ENCODE data around the gene TMEM11.
A peak's percentile ranks its signal among the peaks of the same experiment; 100 is the strongest.

The TMEM11 gene

GRCh38 chr17:21239680-21240368 lies 25.9 kb upstream of the TMEM11 start:
- H3K27me3 ChIP-seq (replicated peaks), result no peaks in the 10 kb centered on the region
- no peak overlapping the region for H3K4me3 ChIP-seq (ENCODE audit: low read depth, low read length)
- no peaks in the 10 kb centered on the region for H3K36me3 ChIP-seq (replicated peaks)
- no peak overlapping the region for H3K27ac ChIP-seq
- peak; percentile 15 for DNase-seq
- TF ChIP-seq CTCF (IDR thresholded peaks at IDR 0.05; ENCODE audit: low read depth, low read length, missing control alignments), result peak; percentile 67
- in situ Hi-C loops (cut with HindIII; ENCODE audit: low pct_ligation_motif_present, low sequenced_read_pairs), result no loop called here

GRCh38 chr17:21235921-21236320 lies 22.0 kb upstream of the TMEM11 start:
- DNase-seq, result no peak
- no peaks in the 10 kb centered on the region for H3K36me3 ChIP-seq (replicated peaks)
- no peak overlapping the region for H3K4me3 ChIP-seq (ENCODE audit: low read depth, low read length)
- in situ Hi-C loops (cut with HindIII; ENCODE audit: low pct_ligation_motif_present, low sequenced_read_pairs), result no loop called here
- H3K27me3 ChIP-seq (replicated peaks), result no peaks in the 10 kb centered on the region
- H3K27ac ChIP-seq, result no peak overlapping the region
- no peak for TF ChIP-seq CTCF (IDR thresholded peaks at IDR 0.05; ENCODE audit: low read depth, low read length, missing control alignments)

GRCh38 chr17:21233581-21234347 lies 19.8 kb upstream of the TMEM11 start:
- in situ Hi-C loops (cut with HindIII; ENCODE audit: low pct_ligation_motif_present, low sequenced_read_pairs), result no loop called here
- no peak overlapping the region for H3K27ac ChIP-seq
- DNase-seq, result no peak
- no peaks in the 10 kb centered on the region for H3K27me3 ChIP-seq (replicated peaks)
- no peak overlapping the region for H3K4me3 ChIP-seq (ENCODE audit: low read depth, low read length)
- H3K36me3 ChIP-seq (replicated peaks), result no peaks in the 10 kb centered on the region
- peak; percentile 1 for TF ChIP-seq CTCF (IDR thresholded peaks at IDR 0.05; ENCODE audit: low read depth, low read length, missing control alignments)

GRCh38 chr17:21232033-21232749 lies 18.2 kb upstream of the TMEM11 start:
- in situ Hi-C loops (cut with HindIII; ENCODE audit: low pct_ligation_motif_present, low sequenced_read_pairs), result no loop called here
- TF ChIP-seq CTCF (IDR thresholded peaks at IDR 0.05; ENCODE audit: low read depth, low read length, missing control alignments), result no peak
- H3K4me3 ChIP-seq (ENCODE audit: low read depth, low read length), result no peak overlapping the region
- H3K27me3 ChIP-seq (replicated peaks), result no peaks in the 10 kb centered on the region
- no peaks in the 10 kb centered on the region for H3K36me3 ChIP-seq (replicated peaks)
- H3K27ac ChIP-seq, result no peak overlapping the region
- no peak for DNase-seq

- H3K27ac ChIP-seq, result no peak overlapping the region
- H3K27me3 ChIP-seq (replicated peaks), result no peaks in the 10 kb centered on the region
- no peaks in the 10 kb centered on the region for H3K36me3 ChIP-seq (replicated peaks)
- no peak for TF ChIP-seq CTCF (IDR thresholded peaks at IDR 0.05; ENCODE audit: low read depth, low read length, missing control alignments)
- in situ Hi-C loops (cut with HindIII; ENCODE audit: low pct_ligation_motif_present, low sequenced_read_pairs), result no loop called here
- DNase-seq, result no peak
- no peak overlapping the region for H3K4me3 ChIP-seq (ENCODE audit: low read depth, low read length)
Observed at GRCh38 chr17:21231533-21231932, 17.6 kb upstream of the TMEM11 start.
